Loucy (cell line): ENCODE measurements around the gene PASD1.

Experiments
- H2AFZ ChIP-seq: fragments of 200-600 bp; sonication (generic); 2 replicates; pipeline ENCODE4 v1.6.0; 2016; ENCODE audit warnings: antibody characterized with exemption, mild to moderate bottlenecking, low read length, moderate library complexity
- H3F3A ChIP-seq: fragments of 200-600 bp; 2 replicates; pipeline ENCODE4 v1.6.0; 2016; ENCODE audit warnings: antibody characterized with exemption, low read depth, mild to moderate bottlenecking
- H3K27me3 ChIP-seq: fragments of 200-600 bp; sonication (generic); 2 replicates; pipeline ENCODE4 v1.6.1; 2014; ENCODE audit warnings: low read length, mild to moderate bottlenecking; ENCODE audit not compliant: insufficient read depth, poor library complexity, severe bottlenecking
- H3K36me3 ChIP-seq: fragments of 200-600 bp; sonication (generic); 2 replicates; pipeline ENCODE4 v1.6.1; 2016; ENCODE audit warnings: low read length; ENCODE audit not compliant: insufficient read depth
- H3K4me1 ChIP-seq: fragments of 200-600 bp; sonication (generic); 2 replicates; pipeline ENCODE4 v1.5.1; 2014; ENCODE audit warnings: low read length, mild to moderate bottlenecking; ENCODE audit not compliant: insufficient read depth, poor library complexity, severe bottlenecking
- H3K4me2 ChIP-seq: fragments of 200-600 bp; sonication (generic); 2 replicates; pipeline ENCODE4 v1.6.0; 2014; ENCODE audit warnings: antibody characterized with exemption, low read length, low read depth, mild to moderate bottlenecking; ENCODE audit not compliant: poor library complexity, severe bottlenecking
- H3K4me3 ChIP-seq: fragments of 200-600 bp; sonication (generic); 2 replicates; pipeline ENCODE4 v1.5.1; 2014; ENCODE audit warnings: low read length, mild to moderate bottlenecking, mixed read lengths; ENCODE audit not compliant: poor library complexity, severe bottlenecking
- H3K79me2 ChIP-seq: fragments of 200-600 bp; sonication (generic); 2 replicates; pipeline ENCODE4 v1.6.1; 2014; ENCODE audit warnings: low read length; ENCODE audit not compliant: insufficient read depth
- H3K9ac ChIP-seq: fragments of 200-600 bp; sonication (generic); 2 replicates; pipeline ENCODE4 v1.6.0; 2014; ENCODE audit warnings: mild to moderate bottlenecking, low read depth, low read length, moderate library complexity; ENCODE audit not compliant: poor library complexity, severe bottlenecking
- H3K9me2 ChIP-seq: fragments of 200-600 bp; sonication (generic); replicated peaks from 2 replicates; pipeline ENCODE4 v1.6.1; 2016; ENCODE audit warnings: low read depth, low read length, mixed read lengths
- H3K9me3 ChIP-seq: fragments of 200-600 bp; sonication (generic); 2 replicates; pipeline ENCODE4 v1.6.1; 2014; ENCODE audit warnings: mild to moderate bottlenecking, antibody characterized with exemption, low read length, low read depth; ENCODE audit not compliant: insufficient read depth
- H4K20me1 ChIP-seq: fragments of 200-600 bp; sonication (generic); 2 replicates; pipeline ENCODE4 v1.6.0; 2014; ENCODE audit warnings: antibody characterized with exemption, low read length, mild to moderate bottlenecking; ENCODE audit not compliant: insufficient read depth, poor library complexity, severe bottlenecking
- EZH2phosphoT487 ChIP-seq: fragments of 200-600 bp; IDR thresholded peaks from 2 replicates; pipeline ENCODE4 v1.6.1; 2018; ENCODE audit warnings: antibody characterized with exemption, mild to moderate bottlenecking, moderate library complexity, borderline replicate concordance
- TF ChIP-seq, protein P1 (sequence below): fragments of 200-600 bp; sonication (generic); conservative IDR thresholded peaks from 2 replicates; pipeline ENCODE4 v1.5.1; 2014; ENCODE audit warnings: mild to moderate bottlenecking, antibody characterized with exemption, low read length

PASD1 gene

GRCh38 chrX:151713849-151714248 lies 150.4 kb downstream of the PASD1 start:
- H3F3A ChIP-seq, result no peaks in the 10 kb centered on the region
- no peaks in the 10 kb centered on the region for H3K9me2 ChIP-seq
- no peaks in the 10 kb centered on the region for H3K27me3 ChIP-seq
- no peak overlapping the region for H3K4me3 ChIP-seq
- TF ChIP-seq, protein P1, sequence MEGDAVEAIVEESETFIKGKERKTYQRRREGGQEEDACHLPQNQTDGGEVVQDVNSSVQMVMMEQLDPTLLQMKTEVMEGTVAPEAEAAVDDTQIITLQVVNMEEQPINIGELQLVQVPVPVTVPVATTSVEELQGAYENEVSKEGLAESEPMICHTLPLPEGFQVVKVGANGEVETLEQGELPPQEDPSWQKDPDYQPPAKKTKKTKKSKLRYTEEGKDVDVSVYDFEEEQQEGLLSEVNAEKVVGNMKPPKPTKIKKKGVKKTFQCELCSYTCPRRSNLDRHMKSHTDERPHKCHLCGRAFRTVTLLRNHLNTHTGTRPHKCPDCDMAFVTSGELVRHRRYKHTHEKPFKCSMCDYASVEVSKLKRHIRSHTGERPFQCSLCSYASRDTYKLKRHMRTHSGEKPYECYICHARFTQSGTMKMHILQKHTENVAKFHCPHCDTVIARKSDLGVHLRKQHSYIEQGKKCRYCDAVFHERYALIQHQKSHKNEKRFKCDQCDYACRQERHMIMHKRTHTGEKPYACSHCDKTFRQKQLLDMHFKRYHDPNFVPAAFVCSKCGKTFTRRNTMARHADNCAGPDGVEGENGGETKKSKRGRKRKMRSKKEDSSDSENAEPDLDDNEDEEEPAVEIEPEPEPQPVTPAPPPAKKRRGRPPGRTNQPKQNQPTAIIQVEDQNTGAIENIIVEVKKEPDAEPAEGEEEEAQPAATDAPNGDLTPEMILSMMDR, result peak; percentile 64
- no peak for TF ChIP-seq EZH2phosphoT487
- no peaks in the 10 kb centered on the region for H4K20me1 ChIP-seq
- H3K4me1 ChIP-seq, result no peaks in the 10 kb centered on the region
- no peak overlapping the region for H3K9ac ChIP-seq
- no peaks in the 10 kb centered on the region for H3K9me3 ChIP-seq
- no peaks in the 10 kb centered on the region for H3K79me2 ChIP-seq
- no peaks in the 10 kb centered on the region for H3K36me3 ChIP-seq
- H2AFZ ChIP-seq, result no peak overlapping the region
- H3K4me2 ChIP-seq, result no peak overlapping the region

- no peaks in the 10 kb centered on the region for H3K79me2 ChIP-seq
- no peak overlapping the region for H3K9ac ChIP-seq
- H3K4me1 ChIP-seq, result no peaks in the 10 kb centered on the region
- no peaks in the 10 kb centered on the region for H4K20me1 ChIP-seq
- H3K36me3 ChIP-seq, result no peaks in the 10 kb centered on the region
- no peaks in the 10 kb centered on the region for H3K9me2 ChIP-seq
- no peaks in the 10 kb centered on the region for H3K9me3 ChIP-seq
- H3K4me2 ChIP-seq, result no peak overlapping the region
- TF ChIP-seq, protein P1, result no peak
- no peak for TF ChIP-seq EZH2phosphoT487
- no peak overlapping the region for H2AFZ ChIP-seq
- no peaks in the 10 kb centered on the region for H3K27me3 ChIP-seq
- H3F3A ChIP-seq, result no peaks in the 10 kb centered on the region
- H3K4me3 ChIP-seq, result no peak overlapping the region
Measured at GRCh38 chrX:151714362-151714761, 150.9 kb downstream of the PASD1 start.

GRCh38 chrX:151715752-151716151 lies 152.3 kb downstream of the PASD1 start, which contains the start of gene FATE1:
FATE1 (plus strand) TSS chrX:151716035; CDS start chrX:151716120, 85 bp downstream.
- H3K9ac ChIP-seq, result no peak within 1 kb of the TSS
- no peaks in the 10 kb centered on the region for H3K36me3 ChIP-seq
- H3F3A ChIP-seq, result no peaks in the 10 kb centered on the region
- no peak within 1 kb of the TSS for H2AFZ ChIP-seq
- H3K27me3 ChIP-seq, result no peaks in the 10 kb centered on the region
- no peaks in the 10 kb centered on the region for H3K9me2 ChIP-seq
- no peak within 1 kb of the TSS for H3K4me2 ChIP-seq
- no peaks in the 10 kb centered on the region for H3K9me3 ChIP-seq
- TF ChIP-seq, protein P1, result no peak
- no peak within 1 kb of the TSS for H3K4me3 ChIP-seq
- no peaks in the 10 kb centered on the region for H3K4me1 ChIP-seq
- no peaks in the 10 kb centered on the region for H4K20me1 ChIP-seq
- H3K79me2 ChIP-seq, result no peaks in the 10 kb centered on the region
